Rectal smooth muscle tissue (tissue), 1 donor: ENCODE measurements around the gene SLFNL1.
A peak's percentile ranks its signal among the peaks of the same experiment; 100 is the strongest.

Experiments
- H3K27ac ChIP-seq: one replicate; pipeline ENCODE4 v1.7.0; 2013; ENCODE audit warnings: low read depth, low read length, inconsistent platforms
- H3K27me3 ChIP-seq: one replicate; pipeline ENCODE4 v1.7.0; 2013; ENCODE audit warnings: low read length; ENCODE audit not compliant: control insufficient read depth, insufficient read depth
- H3K36me3 ChIP-seq: one replicate; pipeline ENCODE4 v1.7.0; 2013; ENCODE audit warnings: low read length; ENCODE audit not compliant: control insufficient read depth, insufficient read depth
- H3K4me1 ChIP-seq: one replicate; pipeline ENCODE4 v1.7.0; 2013; ENCODE audit warnings: low read length; ENCODE audit not compliant: control insufficient read depth, insufficient read depth
- H3K4me3 ChIP-seq: one replicate; pipeline ENCODE4 v1.7.0; 2013; ENCODE audit warnings: low read length
- H3K9ac ChIP-seq: one replicate; pipeline ENCODE4 v1.7.0; 2013; ENCODE audit warnings: low read length

The SLFNL1 gene

DNA sequence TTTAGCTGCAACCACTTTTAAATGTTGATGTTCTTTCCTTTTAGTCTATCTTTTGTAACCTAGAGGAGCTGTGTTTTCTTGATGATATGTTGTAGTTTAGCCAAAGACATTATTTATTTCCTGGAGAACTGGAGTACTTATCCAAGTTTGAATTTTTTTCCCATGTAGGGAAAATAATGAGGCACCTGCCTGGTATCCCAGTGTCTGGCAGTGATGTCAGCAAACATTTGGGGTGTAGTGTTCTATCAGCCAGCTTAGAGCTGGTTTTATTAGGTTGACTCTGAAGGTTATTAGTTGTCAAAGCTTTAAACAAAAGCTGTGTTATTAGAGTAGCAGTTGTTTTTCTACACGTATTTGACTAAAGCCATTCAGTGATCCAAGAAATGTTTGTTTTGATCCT lies 38.8 kb downstream of the SLFNL1 start:
- Histone ChIP-seq H3K4me1 (peaks cover 54% of the 10 kb centered on the region), H3K27ac (peak overlapping the region; percentile 98), H3K27me3 (no peaks in the 10 kb centered on the region), H3K9ac (no peak overlapping the region), H3K36me3 (no peaks in the 10 kb centered on the region), H3K4me3 (no peak overlapping the region)

DNA sequence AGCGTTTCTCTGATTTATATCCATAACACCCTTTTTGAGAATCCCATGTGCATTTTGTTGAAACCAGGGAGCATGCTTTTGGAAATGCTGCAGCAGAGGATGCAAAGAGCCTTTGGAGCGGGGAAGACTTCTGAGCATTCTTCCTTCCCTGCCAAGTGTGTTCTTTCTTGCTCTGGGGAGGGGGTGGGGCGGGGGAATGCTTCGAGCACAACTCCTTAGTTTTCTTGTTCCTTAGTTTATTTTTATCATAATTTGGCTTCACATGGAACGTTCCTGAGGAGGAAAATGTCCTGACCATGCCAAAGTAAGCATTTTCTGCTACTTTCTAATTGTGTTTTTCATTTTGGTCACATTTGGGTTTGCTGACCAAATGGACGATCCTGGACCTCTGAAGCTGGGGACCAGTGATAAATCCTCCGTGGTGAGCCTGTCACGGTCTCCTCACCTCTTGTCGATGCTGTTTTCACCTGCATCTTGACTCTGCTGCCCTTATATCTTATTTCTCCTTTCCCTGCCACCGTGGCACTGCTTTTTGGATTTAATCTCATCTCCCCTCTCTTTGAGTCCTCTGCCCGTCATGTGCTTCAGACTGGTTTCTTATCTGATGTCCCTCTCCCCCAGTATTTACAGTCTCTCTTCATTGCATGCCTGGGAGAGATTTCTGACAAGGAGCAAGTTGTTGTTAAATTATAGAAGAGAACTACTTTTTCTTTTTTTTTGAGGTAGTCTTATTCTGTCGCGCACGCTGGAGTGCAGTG lies 39.7 kb downstream of the SLFNL1 start:
- Histone ChIP-seq H3K4me1 (peaks cover 48% of the 10 kb centered on the region), H3K36me3 (no peaks in the 10 kb centered on the region), H3K27me3 (no peaks in the 10 kb centered on the region), H3K4me3 (peak overlapping the region; percentile 60), H3K9ac (no peak overlapping the region), H3K27ac (peak overlapping the region; percentile 98)

DNA sequence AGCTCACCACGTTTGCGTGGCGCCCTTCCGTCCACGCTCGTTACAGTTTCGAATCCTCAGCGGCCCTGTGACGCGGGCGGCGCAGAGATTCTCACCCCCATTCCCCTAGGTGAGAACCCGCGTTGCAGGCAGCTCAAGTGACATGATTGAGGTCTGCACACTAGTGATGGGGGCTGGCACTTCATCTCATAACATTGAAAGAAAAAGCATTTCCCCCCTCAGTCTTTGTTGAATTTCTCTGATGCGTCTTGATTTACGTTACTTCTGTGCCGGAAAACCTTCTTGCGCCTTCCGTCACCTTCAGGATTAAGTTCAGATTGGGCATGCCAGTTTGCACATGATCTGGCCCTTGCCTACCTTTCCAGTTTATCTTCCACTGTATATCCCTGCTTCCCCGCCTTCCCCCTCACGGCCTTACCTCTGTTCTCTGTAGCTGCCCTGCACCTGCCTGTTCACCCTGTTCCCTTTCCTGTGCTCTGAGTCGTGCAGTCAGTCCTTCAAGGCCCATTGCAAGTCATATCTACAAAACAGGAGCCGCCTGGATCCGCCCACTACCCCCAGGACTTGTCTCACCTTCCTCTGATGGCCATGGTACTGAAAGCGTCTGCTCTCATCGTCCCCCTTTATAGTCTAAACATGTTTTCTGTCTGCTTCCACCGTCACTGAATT lies 40.9 kb downstream of the SLFNL1 start:
- Histone ChIP-seq H3K27ac (peak overlapping the region; percentile 98), H3K36me3 (no peaks in the 10 kb centered on the region), H3K4me1 (peaks cover 38% of the 10 kb centered on the region), H3K9ac (no peak overlapping the region), H3K4me3 (peak overlapping the region; percentile 60), H3K27me3 (no peaks in the 10 kb centered on the region)

DNA sequence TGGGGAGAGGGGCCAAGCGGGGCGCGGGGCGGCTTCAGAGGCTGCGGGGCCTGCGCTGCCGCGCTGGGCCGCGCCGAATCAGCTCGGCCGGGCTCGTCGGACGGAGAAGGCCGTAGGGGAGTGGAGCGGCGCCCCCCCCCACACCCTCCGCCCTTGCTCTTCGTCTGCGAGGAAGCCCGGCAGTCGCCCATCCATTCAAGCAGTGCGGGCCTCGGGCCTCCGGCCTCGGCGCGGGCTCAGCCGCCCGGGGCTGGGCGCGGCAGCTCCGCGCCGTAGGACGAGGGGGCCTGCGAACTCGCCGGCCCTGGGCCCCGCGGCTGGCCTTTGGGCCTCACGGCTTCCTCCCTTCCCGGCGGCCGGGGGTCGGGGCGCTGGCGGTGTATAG lies 41.5 kb downstream of the SLFNL1 start:
- Histone ChIP-seq H3K27me3 (no peaks in the 10 kb centered on the region), H3K4me1 (peaks cover 33% of the 10 kb centered on the region), H3K9ac (no peak overlapping the region), H3K27ac (peak overlapping the region; percentile 98), H3K4me3 (peak overlapping the region; percentile 60), H3K36me3 (no peaks in the 10 kb centered on the region)

DNA sequence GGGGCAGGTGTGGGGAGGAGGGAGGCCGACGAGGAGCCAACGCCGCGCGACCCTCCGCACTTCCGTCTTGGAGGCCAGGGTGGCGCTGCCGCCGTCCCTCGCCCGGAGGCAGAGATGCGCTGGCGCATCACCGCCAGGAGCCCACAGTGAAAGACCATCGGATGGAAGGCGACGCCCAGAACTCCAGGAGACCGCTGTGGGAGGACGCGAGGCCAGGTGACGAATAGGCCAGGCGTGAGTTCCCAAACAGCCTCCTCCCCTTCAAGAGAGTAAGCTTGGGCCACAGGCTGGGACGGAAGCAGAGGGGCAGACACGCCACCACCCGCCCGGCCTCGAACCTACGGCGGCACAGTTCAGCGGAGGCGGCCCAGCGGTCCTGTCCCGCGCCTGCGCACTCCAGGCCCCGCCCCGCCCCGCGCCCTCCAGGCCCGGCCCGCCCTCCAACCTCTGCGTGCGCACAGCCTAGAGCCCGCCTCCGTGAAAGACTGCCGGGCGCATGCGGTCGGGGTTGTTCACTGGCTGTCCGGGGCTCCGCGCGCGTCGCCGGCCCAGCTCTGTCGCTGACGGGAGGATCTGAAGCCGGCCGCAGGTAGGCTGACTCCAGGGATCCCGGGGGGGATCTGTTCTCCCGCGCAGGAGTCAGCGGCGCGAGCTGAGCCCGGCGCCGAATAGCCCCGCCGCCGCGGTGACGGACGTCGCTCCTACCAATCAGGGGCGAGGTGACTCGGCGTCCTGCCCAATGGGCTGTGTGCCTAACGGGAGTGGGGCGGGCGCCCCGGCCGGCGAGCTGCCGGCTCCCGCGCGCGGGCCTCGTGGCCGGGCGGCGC lies 42.1 kb downstream of the SLFNL1 start, which contains the start of gene CTPS1:
CTPS1 (plus strand) TSS at position 456 of the 827 bp plus-strand sequence. CDS start 3,595 bp downstream, outside the sequence.
- H3K9ac ChIP-seq = peak within 1 kb of the TSS; percentile 91
- no peaks in the 10 kb centered on the region for H3K27me3 ChIP-seq
- H3K4me3 ChIP-seq = peak within 1 kb of the TSS; percentile 97
- H3K27ac ChIP-seq = peak within 1 kb of the TSS; percentile 98
- peaks cover 27% of the 10 kb centered on the region for H3K4me1 ChIP-seq
- no peaks in the 10 kb centered on the region for H3K36me3 ChIP-seq

DNA sequence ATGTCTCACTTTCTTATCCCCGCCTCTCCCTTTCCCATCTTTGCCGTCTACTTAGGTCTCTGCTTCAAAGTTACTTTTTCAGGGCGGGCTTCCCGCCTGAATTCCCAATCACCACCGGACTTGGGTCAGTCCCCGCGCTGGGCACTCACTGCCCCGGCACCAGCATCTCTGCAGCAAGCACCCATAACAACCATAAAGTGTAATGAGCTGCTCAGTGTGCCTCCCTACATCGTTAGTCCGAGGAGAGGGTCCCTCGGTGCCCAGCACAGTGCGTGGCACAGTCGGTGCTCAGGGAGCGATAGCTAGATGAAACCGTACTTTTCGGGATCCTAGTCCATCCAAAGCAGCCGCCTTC lies 42.7 kb downstream of the SLFNL1 start:
- H3K27me3 ChIP-seq = no peaks in the 10 kb centered on the region
- H3K4me3 ChIP-seq = peak overlapping the region; percentile 97
- peaks cover 26% of the 10 kb centered on the region for H3K4me1 ChIP-seq
- H3K27ac ChIP-seq = peak overlapping the region; percentile 98
- H3K36me3 ChIP-seq = no peaks in the 10 kb centered on the region
- H3K9ac ChIP-seq = no peak overlapping the region

DNA sequence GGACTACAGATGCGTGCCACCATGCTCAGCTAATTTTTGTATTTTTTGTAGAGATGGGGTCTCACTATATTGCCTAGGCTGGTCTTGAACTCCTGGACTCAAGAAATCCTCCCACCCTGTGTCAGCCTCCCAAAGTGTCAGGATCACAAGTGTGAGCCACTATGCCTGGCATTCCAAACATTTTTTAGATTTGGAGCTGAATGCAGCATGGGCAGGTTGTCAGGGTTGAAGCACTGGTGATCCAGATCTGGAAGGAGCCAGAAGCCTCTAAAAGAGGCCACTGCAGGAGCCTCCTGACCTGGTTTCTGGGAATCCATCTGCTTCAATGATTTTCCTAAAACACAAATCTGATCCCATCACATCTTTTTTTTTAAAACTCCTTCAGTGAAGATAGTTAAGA lies 43.8 kb downstream of the SLFNL1 start:
- no peak overlapping the region for H3K9ac ChIP-seq
- no peaks in the 10 kb centered on the region for H3K27me3 ChIP-seq
- H3K27ac ChIP-seq = no peak overlapping the region

DNA sequence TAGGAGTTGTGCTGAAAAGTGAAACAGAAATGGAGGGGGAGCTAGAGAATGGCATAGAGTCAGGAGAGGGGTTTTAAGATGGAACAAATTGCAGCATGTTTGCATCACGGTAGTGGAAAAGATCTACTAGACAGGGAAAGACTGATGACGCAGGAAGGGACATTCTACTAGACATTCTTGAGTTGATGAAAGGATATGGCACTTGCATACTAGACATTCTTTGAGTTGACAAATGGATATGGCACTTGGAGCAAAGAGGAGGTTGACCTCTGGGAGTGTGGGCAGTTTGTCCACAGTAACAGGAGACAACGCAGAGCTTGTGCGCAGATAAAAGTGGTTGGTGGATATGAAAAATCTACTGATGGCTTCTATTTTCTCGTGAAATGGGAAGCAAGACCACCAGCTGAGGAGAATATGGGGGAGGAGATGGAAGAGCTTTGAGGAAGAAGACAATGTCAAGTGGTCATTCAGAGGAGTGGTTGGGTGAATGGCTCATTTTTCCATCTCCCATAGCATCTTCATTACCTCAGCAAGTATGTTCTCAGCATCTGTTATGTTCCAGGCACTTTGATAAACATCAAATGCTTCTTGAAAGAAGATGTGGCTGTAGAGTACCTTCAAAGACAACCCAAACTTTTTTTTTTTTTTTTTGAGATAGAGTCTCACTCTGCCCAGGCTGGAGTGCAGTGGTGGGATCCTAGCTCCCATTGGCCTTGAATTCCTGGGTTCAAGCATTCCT lies 44.4 kb downstream of the SLFNL1 start:
- H3K27ac ChIP-seq = no peak overlapping the region
- no peaks in the 10 kb centered on the region for H3K27me3 ChIP-seq
- H3K4me3 ChIP-seq = no peak overlapping the region
- H3K4me1 ChIP-seq = peaks cover 17% of the 10 kb centered on the region
- H3K36me3 ChIP-seq = no peaks in the 10 kb centered on the region
- H3K9ac ChIP-seq = no peak overlapping the region

More for the DNA sequence above, 43.8 kb downstream of the SLFNL1 start:
- Histone ChIP-seq H3K36me3 (no peaks in the 10 kb centered on the region), H3K4me3 (no peak overlapping the region), H3K4me1 (peaks cover 20% of the 10 kb centered on the region)

DNA sequence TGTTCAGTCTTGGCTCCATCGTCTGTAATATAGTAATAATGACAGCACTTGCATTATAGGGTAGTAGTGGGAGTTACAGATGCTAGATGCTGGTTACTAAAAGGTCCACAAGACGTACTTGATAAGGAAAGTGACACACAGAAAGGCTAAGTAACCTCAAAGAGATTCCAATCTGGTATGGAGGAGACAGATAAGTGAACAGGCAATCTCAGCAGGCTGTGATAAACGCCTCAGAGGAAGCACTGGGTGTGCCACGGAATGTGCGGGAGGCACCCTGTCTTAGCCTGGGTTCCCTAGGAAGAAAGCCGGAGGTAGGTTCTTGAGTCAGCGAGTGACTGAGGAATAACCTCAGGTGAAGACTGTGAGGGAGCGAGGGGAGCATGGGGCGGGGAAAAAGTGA lies 46.6 kb downstream of the SLFNL1 start:
- no peak overlapping the region for H3K4me3 ChIP-seq
- no peak overlapping the region for H3K9ac ChIP-seq
- no peaks in the 10 kb centered on the region for H3K27me3 ChIP-seq
- peaks cover 2% of the 10 kb centered on the region for H3K4me1 ChIP-seq
- no peaks in the 10 kb centered on the region for H3K36me3 ChIP-seq
- no peak overlapping the region for H3K27ac ChIP-seq

DNA sequence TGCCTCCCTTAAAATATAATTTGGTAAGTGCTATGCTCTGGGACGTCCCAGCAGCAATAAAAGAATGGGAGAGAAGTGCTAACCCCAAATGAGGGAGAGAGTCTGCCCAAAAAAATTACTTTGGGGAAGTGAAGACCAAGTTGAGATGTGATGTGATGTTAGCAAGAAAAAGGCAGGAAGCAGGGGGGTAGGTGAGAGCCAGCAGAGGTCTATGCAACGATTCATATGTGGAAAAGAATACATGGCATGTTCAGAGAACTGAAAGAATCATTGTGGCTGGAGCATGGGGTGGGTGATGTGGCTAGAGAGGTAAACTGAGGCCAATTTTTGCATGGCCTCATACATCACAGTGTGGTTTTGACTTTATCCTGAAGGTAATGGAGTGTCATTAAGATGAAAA lies 47.6 kb downstream of the SLFNL1 start:
- H3K27ac ChIP-seq = no peak overlapping the region
- no peak overlapping the region for H3K4me3 ChIP-seq
- no peaks in the 10 kb centered on the region for H3K27me3 ChIP-seq
- H3K36me3 ChIP-seq = no peaks in the 10 kb centered on the region
- peaks cover under 1% of the 10 kb centered on the region for H3K4me1 ChIP-seq
- no peak overlapping the region for H3K9ac ChIP-seq

DNA sequence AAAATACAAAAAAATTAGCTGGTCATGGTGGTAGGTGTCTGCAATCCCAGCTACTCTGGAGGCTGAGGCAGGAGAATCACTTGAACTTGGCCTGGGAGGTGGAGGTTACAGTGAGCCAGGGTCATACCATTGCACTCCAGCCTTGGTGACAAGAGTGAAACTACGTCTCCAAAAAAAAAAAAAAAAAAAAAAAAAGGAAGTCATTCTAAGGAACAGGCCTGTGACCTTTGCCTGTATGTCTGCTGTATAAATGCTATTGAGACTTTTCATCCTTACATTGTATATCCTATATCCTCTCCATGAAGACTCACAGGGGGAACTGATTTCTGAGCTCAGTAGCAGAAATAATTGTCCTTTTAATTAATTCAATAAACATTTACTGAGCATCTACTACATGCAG lies 49.6 kb downstream of the SLFNL1 start:
- Histone ChIP-seq H3K4me1 (no peaks in the 10 kb centered on the region), H3K27me3 (no peaks in the 10 kb centered on the region), H3K27ac (no peak overlapping the region), H3K36me3 (no peaks in the 10 kb centered on the region), H3K4me3 (no peak overlapping the region), H3K9ac (no peak overlapping the region)

DNA sequence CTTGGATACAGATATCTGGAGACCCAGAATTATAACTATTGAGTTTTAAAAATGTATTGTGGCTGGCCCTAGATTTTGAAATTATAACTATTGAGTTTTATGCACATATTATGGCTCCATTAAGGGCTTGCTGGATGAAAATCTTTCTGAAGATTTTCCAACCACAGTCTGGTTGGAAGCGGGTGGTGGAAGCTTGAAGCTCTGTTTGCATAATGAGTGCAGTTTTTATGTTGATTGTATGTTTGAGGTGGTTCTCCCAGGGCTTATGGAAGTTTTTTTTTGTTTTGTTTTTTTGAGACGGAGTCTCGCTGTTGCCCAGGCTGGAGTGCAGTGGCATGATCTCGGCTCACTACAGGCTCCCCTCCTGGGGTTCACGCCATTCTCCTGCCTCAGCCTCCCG lies 52.1 kb downstream of the SLFNL1 start:
- H3K4me3 ChIP-seq = no peak overlapping the region
- H3K9ac ChIP-seq = no peak overlapping the region
- H3K27me3 ChIP-seq = no peaks in the 10 kb centered on the region
- H3K36me3 ChIP-seq = no peaks in the 10 kb centered on the region
- H3K27ac ChIP-seq = no peak overlapping the region
- no peaks in the 10 kb centered on the region for H3K4me1 ChIP-seq
